Rectal smooth muscle tissue (tissue), 1 donor: ENCODE measurements around the gene ADAM22.

ENCODE experiments used
- H3K27ac ChIP-seq: one replicate; pipeline ENCODE4 v1.7.0; 2013; ENCODE audit warnings: low read depth, low read length, inconsistent platforms
- H3K27me3 ChIP-seq: one replicate; pipeline ENCODE4 v1.7.0; 2013; ENCODE audit warnings: low read length; ENCODE audit not compliant: control insufficient read depth, insufficient read depth
- H3K36me3 ChIP-seq: one replicate; pipeline ENCODE4 v1.7.0; 2013; ENCODE audit warnings: low read length; ENCODE audit not compliant: control insufficient read depth, insufficient read depth
- H3K4me1 ChIP-seq: one replicate; pipeline ENCODE4 v1.7.0; 2013; ENCODE audit warnings: low read length; ENCODE audit not compliant: control insufficient read depth, insufficient read depth
- H3K4me3 ChIP-seq: one replicate; pipeline ENCODE4 v1.7.0; 2013; ENCODE audit warnings: low read length
- H3K9ac ChIP-seq: one replicate; pipeline ENCODE4 v1.7.0; 2013; ENCODE audit warnings: low read length

ADAM22 gene

DNA sequence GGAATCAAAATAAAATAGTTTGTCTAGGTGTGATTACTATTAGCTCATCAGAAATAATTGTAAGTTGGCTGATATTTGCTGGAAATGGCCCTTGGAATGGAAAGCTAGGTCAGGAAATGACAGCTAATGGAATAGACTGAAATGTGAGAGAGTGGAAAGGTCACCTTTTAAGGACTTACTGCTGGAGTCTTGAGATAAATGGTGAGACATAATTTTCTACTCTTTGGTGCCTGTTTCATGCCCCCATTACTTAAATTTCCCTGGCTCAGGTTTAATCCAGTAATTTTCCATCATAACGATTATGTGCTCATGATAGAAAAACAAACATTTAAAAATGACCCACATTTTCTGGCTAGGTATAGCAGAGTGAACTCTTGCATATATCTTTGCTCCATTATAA is 123.6 kb downstream of the ADAM22 start:
- no peak overlapping the region for H3K9ac ChIP-seq
- no peak overlapping the region for H3K27ac ChIP-seq
- H3K27me3 ChIP-seq: no peaks in the 10 kb centered on the region
- no peaks in the 10 kb centered on the region for H3K4me1 ChIP-seq
- H3K36me3 ChIP-seq: no peaks in the 10 kb centered on the region
- no peak overlapping the region for H3K4me3 ChIP-seq

- H3K4me3 ChIP-seq: no peak overlapping the region
- no peaks in the 10 kb centered on the region for H3K27me3 ChIP-seq
- H3K4me1 ChIP-seq: no peaks in the 10 kb centered on the region
- no peaks in the 10 kb centered on the region for H3K36me3 ChIP-seq
- H3K9ac ChIP-seq: no peak overlapping the region
- H3K27ac ChIP-seq: no peak overlapping the region
These were observed 128.2 kb downstream of the ADAM22 start for GRCh38 chr7:88062238-88062637.

DNA sequence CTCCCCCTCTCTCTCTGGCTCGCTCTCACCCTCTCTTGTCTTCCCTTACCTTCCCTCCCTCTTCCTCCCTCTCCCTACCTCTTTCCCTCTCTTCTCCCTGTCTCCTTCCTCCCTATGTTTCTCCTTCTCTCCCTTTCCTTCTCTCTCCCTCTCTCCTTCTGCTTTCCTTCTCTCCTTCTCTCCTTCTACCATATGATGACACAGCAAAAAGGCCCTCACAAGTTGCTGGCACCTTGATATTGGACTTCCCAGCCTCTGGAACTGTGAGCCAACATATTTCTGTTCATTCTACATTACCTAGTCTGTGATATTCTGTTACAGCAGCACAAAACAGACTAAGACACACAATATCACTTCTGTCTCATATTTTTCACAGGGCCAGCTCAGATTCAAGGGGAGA is 135.0 kb downstream of the ADAM22 start:
- H3K27me3 ChIP-seq: no peaks in the 10 kb centered on the region
- H3K27ac ChIP-seq: no peak overlapping the region
- H3K36me3 ChIP-seq: no peaks in the 10 kb centered on the region
- H3K4me1 ChIP-seq: no peaks in the 10 kb centered on the region
- H3K4me3 ChIP-seq: no peak overlapping the region
- H3K9ac ChIP-seq: no peak overlapping the region

GRCh38 chr7:88071994-88072714 is 138.1 kb downstream of the ADAM22 start:
- Histone ChIP-seq H3K9ac (no peak overlapping the region), H3K4me1 (no peaks in the 10 kb centered on the region), H3K27me3 (no peaks in the 10 kb centered on the region), H3K4me3 (no peak overlapping the region), H3K27ac (no peak overlapping the region), H3K36me3 (no peaks in the 10 kb centered on the region)

- no peaks in the 10 kb centered on the region for H3K27me3 ChIP-seq
- no peak overlapping the region for H3K27ac ChIP-seq
- H3K4me1 ChIP-seq: no peaks in the 10 kb centered on the region
- no peaks in the 10 kb centered on the region for H3K36me3 ChIP-seq
- H3K4me3 ChIP-seq: no peak overlapping the region
- no peak overlapping the region for H3K9ac ChIP-seq
These were observed 138.6 kb downstream of the ADAM22 start for GRCh38 chr7:88072715-88073055.

GRCh38 chr7:88073626-88074025 is 139.6 kb downstream of the ADAM22 start:
- Histone ChIP-seq H3K4me1 (no peaks in the 10 kb centered on the region), H3K27me3 (no peaks in the 10 kb centered on the region), H3K36me3 (no peaks in the 10 kb centered on the region), H3K4me3 (no peak overlapping the region), H3K27ac (no peak overlapping the region), H3K9ac (no peak overlapping the region)

GRCh38 chr7:88075216-88075615 is 141.2 kb downstream of the ADAM22 start:
- no peak overlapping the region for H3K9ac ChIP-seq
- H3K27ac ChIP-seq: no peak overlapping the region
- H3K27me3 ChIP-seq: no peaks in the 10 kb centered on the region
- no peaks in the 10 kb centered on the region for H3K4me1 ChIP-seq
- no peak overlapping the region for H3K4me3 ChIP-seq
- H3K36me3 ChIP-seq: no peaks in the 10 kb centered on the region

- H3K27me3 ChIP-seq: no peaks in the 10 kb centered on the region
- no peaks in the 10 kb centered on the region for H3K36me3 ChIP-seq
- H3K4me1 ChIP-seq: no peaks in the 10 kb centered on the region
- H3K4me3 ChIP-seq: no peak overlapping the region
- no peak overlapping the region for H3K9ac ChIP-seq
- no peak overlapping the region for H3K27ac ChIP-seq
These were observed 149.8 kb downstream of the ADAM22 start for GRCh38 chr7:88083883-88084282.

DNA sequence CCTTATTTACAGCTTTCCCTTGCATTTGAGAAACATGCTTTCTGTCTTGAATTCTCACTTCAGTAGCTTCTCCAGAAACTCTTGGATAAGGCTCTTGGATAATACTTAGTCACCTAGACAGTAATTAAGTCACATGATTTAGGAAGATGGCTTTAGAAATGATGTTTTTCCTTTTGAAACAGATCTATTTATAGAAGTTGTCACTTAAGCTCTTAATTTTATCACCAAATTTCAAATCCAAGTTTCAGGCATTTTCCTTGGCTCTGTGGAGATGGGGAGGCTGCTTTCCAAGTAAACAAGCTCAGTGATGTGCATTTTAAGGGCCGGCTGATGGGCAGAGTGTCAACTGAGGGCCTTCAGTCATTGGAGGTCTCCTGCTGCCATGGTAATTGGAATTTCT is 155.5 kb downstream of the ADAM22 start:
- no peak overlapping the region for H3K27ac ChIP-seq
- no peaks in the 10 kb centered on the region for H3K36me3 ChIP-seq
- no peaks in the 10 kb centered on the region for H3K27me3 ChIP-seq
- no peak overlapping the region for H3K9ac ChIP-seq
- H3K4me3 ChIP-seq: no peak overlapping the region
- H3K4me1 ChIP-seq: no peaks in the 10 kb centered on the region

- Histone ChIP-seq H3K9ac (no peak overlapping the region), H3K4me3 (no peak overlapping the region), H3K27ac (no peak overlapping the region), H3K27me3 (no peaks in the 10 kb centered on the region), H3K36me3 (no peaks in the 10 kb centered on the region), H3K4me1 (no peaks in the 10 kb centered on the region)
These were observed 156.2 kb downstream of the ADAM22 start for GRCh38 chr7:88090240-88090639.

DNA sequence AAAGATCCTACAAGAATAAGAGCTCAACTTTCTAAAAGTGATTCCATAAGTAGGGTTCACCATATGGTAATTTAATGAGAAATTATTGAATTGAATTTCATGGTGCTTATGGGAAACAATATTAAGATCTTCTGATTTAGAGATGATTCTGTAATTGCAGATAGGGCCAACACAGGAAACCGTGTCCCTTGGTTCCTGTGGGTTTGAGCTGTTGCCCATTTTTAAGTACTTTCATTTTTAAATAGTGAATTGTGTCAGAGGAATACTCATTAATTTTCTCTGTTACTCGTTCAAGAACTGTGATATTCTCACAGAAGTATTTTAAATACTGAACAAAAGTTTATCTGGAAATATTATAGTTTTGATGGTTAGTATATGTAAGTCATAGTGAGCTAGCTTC is 156.6 kb downstream of the ADAM22 start:
- H3K4me3 ChIP-seq: no peak overlapping the region
- H3K36me3 ChIP-seq: no peaks in the 10 kb centered on the region
- no peaks in the 10 kb centered on the region for H3K27me3 ChIP-seq
- H3K4me1 ChIP-seq: no peaks in the 10 kb centered on the region
- H3K9ac ChIP-seq: no peak overlapping the region
- H3K27ac ChIP-seq: no peak overlapping the region

GRCh38 chr7:88091988-88092675 is 158.1 kb downstream of the ADAM22 start:
- H3K9ac ChIP-seq: no peak overlapping the region
- H3K27ac ChIP-seq: no peak overlapping the region
- no peak overlapping the region for H3K4me3 ChIP-seq
- H3K36me3 ChIP-seq: no peaks in the 10 kb centered on the region
- H3K4me1 ChIP-seq: no peaks in the 10 kb centered on the region
- no peaks in the 10 kb centered on the region for H3K27me3 ChIP-seq

GRCh38 chr7:88092676-88092999 is 158.6 kb downstream of the ADAM22 start:
- no peak overlapping the region for H3K4me3 ChIP-seq
- H3K27ac ChIP-seq: no peak overlapping the region
- no peaks in the 10 kb centered on the region for H3K4me1 ChIP-seq
- H3K27me3 ChIP-seq: no peaks in the 10 kb centered on the region
- H3K36me3 ChIP-seq: no peaks in the 10 kb centered on the region
- no peak overlapping the region for H3K9ac ChIP-seq
